Caco-2 (cell line): Measurements from ENCODE around the gene NPAS4. TPM values are rescaled to one million over a fixed set of nuclear protein-coding genes. Genes with fewer than 3 reads are reported as not detected.

ENCODE experiments used
- BruUV-seq: library from RNA; stranded (reverse); fragments of 400-500 nt; replicated peaks from 2 replicates; lab custom pipeline; 2021; lab: Mats Ljungman, UMichigan
- CTCF ChIA-PET: fragments of 300-600 bp; sonication (Branson Sonifier 250); formaldehyde crosslinking; loops from one replicate; lab custom pipeline; 2022; ENCODE audit warnings: antibody characterized with exemption; lab: Charles Lee
- POLR2A ChIA-PET: fragments of 300-600 bp; sonication (Branson Sonifier 250); formaldehyde crosslinking; loops from one replicate; lab custom pipeline; 2022; ENCODE audit warnings: antibody characterized with exemption; lab: Charles Lee
- DNase-seq, 2 experiments: peaks; one replicate each; pipeline versions ENCODE4 v3.0.0 to v3.0.0-alpha.2; 2020 to 2022
- H3K27me3 ChIP-seq: replicated peaks from 2 replicates; pipeline ENCODE4 v1.6.0; 2011; ENCODE audit warnings: low read length; ENCODE audit not compliant: control insufficient read depth, insufficient read depth
- H3K36me3 ChIP-seq: 2 replicates; pipeline ENCODE4 v1.5.1; 2011; ENCODE audit warnings: low read length; ENCODE audit not compliant: control insufficient read depth, insufficient read depth
- H3K4me1 ChIP-seq: fragments of 250-450 bp; sonication (Bioruptor Pico); 2 replicates; pipeline ENCODE4 v1.5.1; 2020; ENCODE audit warnings: mild to moderate bottlenecking
- H3K4me3 ChIP-seq: 2 replicates; pipeline ENCODE4 v1.5.1; 2011; ENCODE audit warnings: low read depth, mild to moderate bottlenecking, control low read depth, low read length
- H3K9me3 ChIP-seq: fragments of 250-450 bp; sonication (Bioruptor Pico); 2 replicates; pipeline ENCODE4 v1.5.1; 2020; ENCODE audit warnings: mild to moderate bottlenecking, moderate library complexity
- H3K27ac Mint-ChIP-seq: one replicate; pipeline ENCODE4 v1.8.0; 2022; ENCODE audit warnings: mixed read lengths; ENCODE audit not compliant: unreplicated experiment
- H3K27me3 Mint-ChIP-seq: one replicate; pipeline ENCODE4 v1.8.0; 2022; ENCODE audit warnings: mixed read lengths; ENCODE audit not compliant: insufficient read depth, unreplicated experiment
- H3K36me3 Mint-ChIP-seq: one replicate; pipeline ENCODE4 v1.8.0; 2022; ENCODE audit warnings: mild to moderate bottlenecking, mixed read lengths; ENCODE audit not compliant: insufficient read depth, unreplicated experiment
- H3K4me1 Mint-ChIP-seq: one replicate; pipeline ENCODE4 v1.8.0; 2022; ENCODE audit warnings: low read depth, mixed read lengths; ENCODE audit not compliant: unreplicated experiment
- H3K4me3 Mint-ChIP-seq: one replicate; pipeline ENCODE4 v1.8.0; 2022; ENCODE audit warnings: mild to moderate bottlenecking, moderate library complexity, mixed read lengths; ENCODE audit not compliant: unreplicated experiment
- H3K9me3 Mint-ChIP-seq: one replicate; pipeline ENCODE4 v1.8.0; 2022; ENCODE audit warnings: mixed read lengths; ENCODE audit not compliant: unreplicated experiment
- intact Hi-C: fragments of 100-400 bp; cut with micrococcal nuclease; formaldehyde crosslinking; loops from one replicate; pipeline ENCODE4 v1.10.0; 2022; ENCODE audit not compliant: unreplicated experiment
- total RNA-seq: library from RNA; stranded (reverse); gene quantifications from 2 replicates; pipeline ENCODE4 v1.2.3, GENCODE V29; 2022
- TF ChIP-seq, protein P1 (sequence below), 2 experiments: fragments of 200-600 bp in 1 of 2; IDR thresholded peaks; 1 replicate in 1 of 2; 2 replicates in 1 of 2; pipeline versions ENCODE4 v1.5.1 to v1.8.0; 2011 to 2022; ENCODE audit warnings: antibody characterized with exemption in 1 of 2, control low read depth in 1 of 2, inconsistent platforms in 1 of 2, low read depth in 1 of 2, low read length in 1 of 2, mild to moderate bottlenecking in 1 of 2, moderate library complexity in 1 of 2; ENCODE audit not compliant: insufficient read depth in 1 of 2, severe bottlenecking in 1 of 2, unreplicated experiment in 1 of 2

The NPAS4 gene
- total RNA-seq, 1 experiment from 2014 or later, result not detected

DNA sequence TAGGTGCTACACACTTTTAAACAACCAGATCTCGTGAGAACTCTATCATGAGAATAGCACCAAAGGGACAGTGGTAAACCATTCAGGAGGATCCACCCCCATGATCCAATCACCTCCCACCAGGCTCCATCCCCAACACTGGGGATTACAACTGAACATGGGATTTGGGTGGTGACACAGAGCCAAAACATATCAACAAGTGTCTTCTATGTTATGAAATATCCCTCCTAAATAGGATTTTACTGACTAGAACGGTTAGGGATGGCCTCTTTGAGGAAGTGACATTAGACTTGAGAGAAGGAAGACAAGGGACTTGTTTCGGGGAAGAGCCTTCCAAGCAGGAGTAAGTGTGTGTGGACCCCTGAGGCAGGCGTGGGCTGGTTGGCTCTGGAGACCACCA, 29.7 kb downstream of the NPAS4 start:
- Mint-ChIP-seq H3K27me3 (no peaks in the 10 kb centered on the region), H3K27ac (no peak overlapping the region), H3K4me1 (peaks cover 32% of the 10 kb centered on the region), H3K4me3 (no peak overlapping the region), H3K36me3 (no peaks in the 10 kb centered on the region), H3K9me3 (peaks cover 9% of the 10 kb centered on the region)
- H3K36me3 ChIP-seq, result no peaks in the 10 kb centered on the region
- TF ChIP-seq, protein P1, sequence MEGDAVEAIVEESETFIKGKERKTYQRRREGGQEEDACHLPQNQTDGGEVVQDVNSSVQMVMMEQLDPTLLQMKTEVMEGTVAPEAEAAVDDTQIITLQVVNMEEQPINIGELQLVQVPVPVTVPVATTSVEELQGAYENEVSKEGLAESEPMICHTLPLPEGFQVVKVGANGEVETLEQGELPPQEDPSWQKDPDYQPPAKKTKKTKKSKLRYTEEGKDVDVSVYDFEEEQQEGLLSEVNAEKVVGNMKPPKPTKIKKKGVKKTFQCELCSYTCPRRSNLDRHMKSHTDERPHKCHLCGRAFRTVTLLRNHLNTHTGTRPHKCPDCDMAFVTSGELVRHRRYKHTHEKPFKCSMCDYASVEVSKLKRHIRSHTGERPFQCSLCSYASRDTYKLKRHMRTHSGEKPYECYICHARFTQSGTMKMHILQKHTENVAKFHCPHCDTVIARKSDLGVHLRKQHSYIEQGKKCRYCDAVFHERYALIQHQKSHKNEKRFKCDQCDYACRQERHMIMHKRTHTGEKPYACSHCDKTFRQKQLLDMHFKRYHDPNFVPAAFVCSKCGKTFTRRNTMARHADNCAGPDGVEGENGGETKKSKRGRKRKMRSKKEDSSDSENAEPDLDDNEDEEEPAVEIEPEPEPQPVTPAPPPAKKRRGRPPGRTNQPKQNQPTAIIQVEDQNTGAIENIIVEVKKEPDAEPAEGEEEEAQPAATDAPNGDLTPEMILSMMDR (IDR thresholded peaks at IDR 0.05; ENCODE audit: insufficient read depth in 1 of 2, low read depth in 1 of 2, low read length in 1 of 2, severe bottlenecking in 1 of 2, unreplicated experiment in 1 of 2), result no peak
- BruUV-seq, result no TSS peak
- ChIA-PET POLR2A (no interaction called here), CTCF (interaction anchor here (0.6 kb wide), 1 partner anchor 282 kb away, joined by 4 read pairs; no protein-coding TSS in a partner anchor)
- no peaks in the 10 kb centered on the region for H3K27me3 ChIP-seq
- H3K4me3 ChIP-seq, result no peak overlapping the region
- intact Hi-C loops, result no loop called here
- peaks cover 42% of the 10 kb centered on the region for H3K4me1 ChIP-seq
- DNase-seq, result no peak
- no peaks in the 10 kb centered on the region for H3K9me3 ChIP-seq

DNA sequence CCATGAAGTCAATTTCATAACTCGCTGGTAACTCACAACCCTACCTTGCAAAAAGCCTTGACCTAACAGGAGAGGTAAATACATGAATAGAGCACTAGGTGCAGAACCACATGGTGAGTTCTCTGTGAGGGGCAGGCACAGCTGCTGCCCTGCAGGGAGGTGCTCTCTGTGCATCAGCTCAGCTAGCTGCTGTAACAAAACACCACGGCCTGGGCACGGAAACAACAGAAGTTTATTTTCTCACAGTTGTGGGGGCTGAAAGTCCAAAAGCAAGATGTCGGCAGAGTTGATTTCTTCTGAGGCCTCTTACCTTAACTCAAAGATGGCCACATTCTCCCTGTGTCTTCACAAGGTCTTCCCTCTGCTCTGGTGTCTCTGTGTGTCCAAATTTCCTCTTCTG, 30.8 kb downstream of the NPAS4 start:
- no peaks in the 10 kb centered on the region for H3K27me3 Mint-ChIP-seq
- Histone ChIP-seq H3K36me3 (no peaks in the 10 kb centered on the region), H3K9me3 (no peaks in the 10 kb centered on the region), H3K4me3 (no peak overlapping the region), H3K27me3 (no peaks in the 10 kb centered on the region), H3K4me1 (peaks cover 33% of the 10 kb centered on the region)
- H3K4me1 Mint-ChIP-seq, result peaks cover 24% of the 10 kb centered on the region
- DNase-seq, result no peak
- ChIA-PET POLR2A (no interaction called here), CTCF (no interaction called here)
- no TSS peak for BruUV-seq
- no peak overlapping the region for H3K4me3 Mint-ChIP-seq
- TF ChIP-seq, protein P1 (IDR thresholded peaks at IDR 0.05; ENCODE audit: insufficient read depth in 1 of 2, low read depth in 1 of 2, low read length in 1 of 2, severe bottlenecking in 1 of 2, unreplicated experiment in 1 of 2), result no peak
- H3K27ac Mint-ChIP-seq, result no peak overlapping the region
- H3K9me3 Mint-ChIP-seq, result peaks cover 9% of the 10 kb centered on the region
- no peaks in the 10 kb centered on the region for H3K36me3 Mint-ChIP-seq
- intact Hi-C loops, result no loop called here

DNA sequence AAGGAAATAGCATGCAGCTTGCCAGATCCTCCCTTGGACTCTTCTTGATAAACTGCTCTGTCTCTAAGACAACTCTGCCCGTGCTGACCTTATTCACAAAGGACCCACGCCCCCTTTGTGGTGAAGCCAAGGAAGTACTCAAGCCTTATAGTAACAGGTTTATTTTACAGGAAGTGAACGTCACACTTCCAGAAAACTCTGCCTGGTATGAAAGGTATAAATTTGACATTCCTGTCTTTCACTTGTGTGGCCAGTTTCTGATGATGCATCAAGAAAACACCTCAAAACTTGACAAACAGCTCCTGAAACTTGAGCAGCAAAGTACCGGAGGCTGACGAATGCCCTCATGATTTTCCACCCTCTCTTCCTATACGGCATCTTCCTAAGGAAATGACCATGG, 33.4 kb downstream of the NPAS4 start:
- Histone ChIP-seq H3K9me3 (no peaks in the 10 kb centered on the region), H3K27me3 (no peaks in the 10 kb centered on the region), H3K36me3 (no peaks in the 10 kb centered on the region), H3K4me3 (no peak overlapping the region), H3K4me1 (peaks cover 19% of the 10 kb centered on the region)
- POLR2A ChIA-PET, result no interaction called here
- Mint-ChIP-seq H3K36me3 (no peaks in the 10 kb centered on the region), H3K4me3 (no peak overlapping the region), H3K27ac (no peak overlapping the region), H3K27me3 (no peaks in the 10 kb centered on the region), H3K9me3 (peaks cover 9% of the 10 kb centered on the region), H3K4me1 (peaks cover 19% of the 10 kb centered on the region)
- BruUV-seq, result no TSS peak
- TF ChIP-seq, protein P1 (IDR thresholded peaks at IDR 0.05; ENCODE audit: insufficient read depth in 1 of 2, low read depth in 1 of 2, low read length in 1 of 2, severe bottlenecking in 1 of 2, unreplicated experiment in 1 of 2), result no peak
- CTCF ChIA-PET, result interaction anchor here (0.6 to 1.3 kb wide), 3 partner anchors 15 to 24 kb away, joined by 4 to 5 read pairs (median 4); partner anchors contain the start of gene MRPL11
- no peak for DNase-seq
- intact Hi-C loops, result no loop called here
